HUES64 (cell line): Measurements from ENCODE around the gene NFKBIB.

Experiments used
- H3K27ac ChIP-seq: 2 replicates; pipeline ENCODE4 v1.7.0; 2013; ENCODE audit warnings: low read depth, low read length, inconsistent platforms
- H3K27me3 ChIP-seq: 2 replicates; pipeline ENCODE4 v1.6.1; 2013; ENCODE audit warnings: mild to moderate bottlenecking, low read length; ENCODE audit not compliant: insufficient read depth
- H3K36me3 ChIP-seq: 2 replicates; pipeline ENCODE4 v1.6.1; 2013; ENCODE audit warnings: mild to moderate bottlenecking, low read length; ENCODE audit not compliant: insufficient read depth
- H3K4me1 ChIP-seq: 2 replicates; pipeline ENCODE4 v1.6.1; 2013; ENCODE audit warnings: mild to moderate bottlenecking, low read length, moderate library complexity; ENCODE audit not compliant: insufficient read depth
- H3K4me3 ChIP-seq: 2 replicates; pipeline ENCODE4 v1.5.1; 2013; ENCODE audit warnings: mild to moderate bottlenecking, low read length, moderate library complexity
- H3K9ac ChIP-seq: 2 replicates; pipeline ENCODE4 v1.6.1; 2013; ENCODE audit warnings: mild to moderate bottlenecking, low read depth, low read length
- H3K9me3 ChIP-seq: 2 replicates; pipeline ENCODE4 v1.6.1; 2013; ENCODE audit warnings: low read depth, low read length; ENCODE audit not compliant: insufficient read depth
- whole genome bisulfite sequencing: fragments of 150-250, 120-280 bp; methylation state at CpG from one replicate; pipeline ENCODE4 v1.1.7; 2013; ENCODE audit warnings: missing lambda C conversion rate; 5-methylcytosine and 5-hydroxymethylcytosine counted together

The NFKBIB gene

DNA sequence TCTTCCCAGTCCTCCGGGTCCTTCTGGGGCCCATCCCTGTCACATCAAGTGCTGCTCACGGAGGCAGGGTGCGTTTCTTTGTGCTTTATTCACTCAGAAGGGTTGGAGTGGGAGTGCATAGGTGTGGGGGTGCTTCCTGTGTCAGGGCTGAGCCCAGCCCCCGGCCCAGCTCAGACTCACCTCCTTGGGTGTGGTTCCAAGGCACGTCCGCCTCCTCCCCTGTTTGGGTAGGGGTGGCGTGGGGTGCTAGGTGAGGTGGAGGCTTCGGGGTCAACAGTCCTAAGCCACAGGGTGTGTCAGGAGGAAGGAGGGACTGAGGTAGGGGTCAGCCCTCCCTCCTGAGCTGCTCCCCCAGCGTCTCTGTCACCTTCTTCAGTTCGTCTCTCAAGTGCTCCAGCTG lies 9.1 kb downstream of the NFKBIB start:
- Histone ChIP-seq H3K4me3 (no peak overlapping the region), H3K9ac (no peak overlapping the region; the same call in 1 of the 2 replicates), H3K36me3 (peaks cover 26% of the 10 kb centered on the region), H3K4me1 (no peaks in the 10 kb centered on the region), H3K27me3 (peaks cover 3% of the 10 kb centered on the region; the same call in 1 of the 2 replicates), H3K27ac (no peak overlapping the region), H3K9me3 (no peaks in the 10 kb centered on the region)
- WGBS = 83% methylated on average over 10 of the region's 10 CpGs

GRCh38 chr19:38910488-38910887 lies 10.7 kb downstream of the NFKBIB start:
- Histone ChIP-seq H3K27me3 (peaks cover 3% of the 10 kb centered on the region; the same call in 1 of the 2 replicates), H3K4me1 (no peaks in the 10 kb centered on the region), H3K4me3 (no peak overlapping the region), H3K27ac (no peak overlapping the region), H3K9ac (no peak overlapping the region), H3K9me3 (no peaks in the 10 kb centered on the region), H3K36me3 (peaks cover 18% of the 10 kb centered on the region; the same call in 1 of the 2 replicates)
- WGBS = 93% methylated on average over 10 of the region's 12 CpGs

- Histone ChIP-seq H3K27ac (no peak overlapping the region), H3K4me1 (no peaks in the 10 kb centered on the region), H3K36me3 (peaks cover 12% of the 10 kb centered on the region; the same call in 1 of the 2 replicates), H3K4me3 (no peak overlapping the region), H3K9ac (no peak overlapping the region; the same call in 1 of the 2 replicates), H3K27me3 (peaks cover 3% of the 10 kb centered on the region; the same call in 1 of the 2 replicates), H3K9me3 (no peaks in the 10 kb centered on the region)
- 64% methylated on average over 16 of the region's 16 CpGs for WGBS
These were observed 11.7 kb downstream of the NFKBIB start for GRCh38 chr19:38911388-38912001.

GRCh38 chr19:38912600-38913514 lies 13.1 kb downstream of the NFKBIB start:
- WGBS = 84% methylated on average over 12 of the region's 12 CpGs
- H3K36me3 ChIP-seq = no peaks in the 10 kb centered on the region
- H3K27ac ChIP-seq = no peak overlapping the region
- no peak overlapping the region for H3K4me3 ChIP-seq
- H3K9ac ChIP-seq = no peak overlapping the region
- no peaks in the 10 kb centered on the region for H3K9me3 ChIP-seq
- H3K27me3 ChIP-seq = peaks cover 3% of the 10 kb centered on the region; the same call in 1 of the 2 replicates
- no peaks in the 10 kb centered on the region for H3K4me1 ChIP-seq

- H3K4me3 ChIP-seq = no peak overlapping the region
- H3K27me3 ChIP-seq = peaks cover 3% of the 10 kb centered on the region; the same call in 1 of the 2 replicates
- H3K27ac ChIP-seq = no peak overlapping the region
- no peaks in the 10 kb centered on the region for H3K4me1 ChIP-seq
- H3K36me3 ChIP-seq = no peaks in the 10 kb centered on the region
- no peak overlapping the region for H3K9ac ChIP-seq
- H3K9me3 ChIP-seq = no peaks in the 10 kb centered on the region
- 91% methylated on average over 8 of the region's 8 CpGs for WGBS
These were observed 14.2 kb downstream of the NFKBIB start for GRCh38 chr19:38913958-38914357.

DNA sequence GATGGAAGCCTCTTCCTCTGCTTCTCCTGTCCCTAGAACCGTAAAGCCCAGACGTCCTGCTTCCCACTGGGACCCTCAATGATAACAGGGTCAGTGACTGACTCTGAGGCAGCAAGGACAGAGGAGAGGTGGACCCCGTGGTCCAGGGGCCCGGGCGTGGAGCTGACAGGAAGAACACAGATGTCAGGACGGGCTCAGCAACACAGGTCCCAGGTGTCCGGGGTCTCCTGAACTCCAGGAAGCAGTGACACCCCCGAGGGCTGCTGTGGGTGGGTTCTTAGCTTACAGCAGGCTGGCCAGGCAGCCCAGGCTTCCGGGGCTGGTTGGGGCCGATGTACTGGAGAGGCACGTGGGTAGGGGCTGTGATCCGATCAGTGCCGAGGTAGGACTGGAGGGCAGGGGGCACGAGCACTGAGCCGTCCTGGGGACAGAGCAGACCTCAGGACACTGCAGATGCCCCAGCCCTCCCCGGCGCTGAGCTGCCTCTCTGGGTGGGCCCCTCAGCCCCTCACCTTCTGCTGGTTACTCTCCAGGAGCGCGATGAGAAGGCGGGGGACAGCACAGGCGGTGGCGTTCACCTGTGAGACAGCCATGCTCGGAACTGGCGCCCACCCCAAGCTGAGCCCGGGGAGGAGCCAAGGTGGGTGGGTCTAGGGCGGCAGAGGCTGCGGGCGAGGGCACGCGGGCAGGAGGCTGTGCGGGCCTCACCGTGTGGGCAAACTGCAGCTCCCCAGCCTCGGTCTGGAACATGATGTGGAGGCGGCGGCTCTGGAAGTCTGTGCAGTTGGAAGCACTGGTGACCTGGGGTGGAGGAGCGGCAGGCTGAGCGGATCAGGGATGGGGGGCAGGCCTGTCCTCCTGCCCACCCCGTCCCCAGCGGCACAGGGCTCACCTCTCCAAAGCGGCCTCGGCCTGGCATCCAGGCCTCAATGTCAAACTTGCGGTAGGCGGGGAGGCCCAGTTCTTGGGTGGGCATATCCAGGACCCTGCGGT lies 15.9 kb downstream of the NFKBIB start:
- H3K4me1 ChIP-seq = no peaks in the 10 kb centered on the region
- H3K9ac ChIP-seq = no peak overlapping the region
- no peak overlapping the region for H3K4me3 ChIP-seq
- H3K36me3 ChIP-seq = no peaks in the 10 kb centered on the region
- peaks cover 3% of the 10 kb centered on the region; the same call in 1 of the 2 replicates for H3K27me3 ChIP-seq
- H3K27ac ChIP-seq = no peak overlapping the region
- H3K9me3 ChIP-seq = no peaks in the 10 kb centered on the region
- WGBS = 96% methylated on average over 44 of the region's 44 CpGs

- no peak overlapping the region for H3K27ac ChIP-seq
- WGBS = 94% methylated on average over 9 of the region's 9 CpGs
These were observed 17.7 kb downstream of the NFKBIB start for GRCh38 chr19:38917516-38917915.

GRCh38 chr19:38917921-38918491 lies 18.2 kb downstream of the NFKBIB start:
- 93% methylated on average over 13 of the region's 13 CpGs for WGBS
- H3K27ac ChIP-seq = no peak overlapping the region

More at GRCh38 chr19:38917516-38917915, 17.7 kb downstream of the NFKBIB start:
- Histone ChIP-seq H3K9ac (no peak overlapping the region), H3K27me3 (no peaks in the 10 kb centered on the region; the same call in 1 of the 2 replicates), H3K9me3 (no peaks in the 10 kb centered on the region), H3K4me3 (no peak overlapping the region), H3K4me1 (no peaks in the 10 kb centered on the region), H3K36me3 (peaks cover 13% of the 10 kb centered on the region)

DNA sequence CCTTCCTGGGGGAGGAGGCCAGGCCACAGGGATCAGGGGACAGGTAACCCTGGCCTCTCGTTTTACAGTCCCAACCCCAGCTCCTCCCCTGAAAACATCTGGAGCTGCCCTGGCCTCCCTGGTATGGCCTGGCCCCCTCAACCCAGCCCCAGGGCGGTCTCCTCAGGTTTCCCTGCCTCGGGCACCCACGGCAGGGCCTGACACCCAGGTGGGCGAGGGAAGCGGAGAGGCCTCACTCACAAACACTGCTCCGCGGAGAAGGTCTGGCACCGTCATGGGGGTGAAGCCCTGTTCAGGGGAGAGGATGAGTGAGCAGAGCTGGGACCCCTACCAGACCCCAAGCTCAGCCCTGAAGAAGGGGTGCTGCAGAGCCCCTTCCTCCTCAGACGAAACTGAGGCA lies 18.8 kb downstream of the NFKBIB start:
- H3K27ac ChIP-seq = no peak overlapping the region
- no peak overlapping the region for H3K4me3 ChIP-seq
- no peaks in the 10 kb centered on the region for H3K4me1 ChIP-seq
- no peaks in the 10 kb centered on the region for H3K9me3 ChIP-seq
- WGBS = 91% methylated on average over 10 of the region's 10 CpGs
- 0 out of 2 replicates have a peak overlapping the region, but pooled peaks have one; percentile 20 for H3K9ac ChIP-seq
- peaks cover 15% of the 10 kb centered on the region for H3K36me3 ChIP-seq
- no peaks in the 10 kb centered on the region for H3K27me3 ChIP-seq

More at GRCh38 chr19:38917921-38918491, 18.2 kb downstream of the NFKBIB start:
- H3K4me1 ChIP-seq = no peaks in the 10 kb centered on the region
- H3K9me3 ChIP-seq = no peaks in the 10 kb centered on the region
- H3K27me3 ChIP-seq = no peaks in the 10 kb centered on the region
- H3K36me3 ChIP-seq = peaks cover 15% of the 10 kb centered on the region
- H3K9ac ChIP-seq = 0 out of 2 replicates have a peak overlapping the region, but pooled peaks have one; percentile 20
- H3K4me3 ChIP-seq = no peak overlapping the region
